Calu3 (cell line): Measurements from ENCODE around the gene MRPL11. TPM values are rescaled to one million over a fixed set of nuclear protein-coding genes. Genes with fewer than 3 reads are reported as not detected.

Experiments
- BruUV-seq: library from RNA; stranded (reverse); fragments of 400-500 nt; replicated peaks from 2 replicates; lab custom pipeline; 2021; lab: Mats Ljungman, UMichigan
- CTCF ChIA-PET: fragments of 300-600 bp; sonication (Branson Sonifier 250); formaldehyde crosslinking; loops from one replicate; lab custom pipeline; 2022; ENCODE audit warnings: antibody characterized with exemption; lab: Charles Lee
- DNase-seq: peaks from one replicate; pipeline ENCODE4 v3.0.0; 2022
- H3K27ac Mint-ChIP-seq: one replicate; pipeline ENCODE4 v1.8.0; 2022; ENCODE audit warnings: mixed read lengths; ENCODE audit not compliant: unreplicated experiment
- H3K27me3 Mint-ChIP-seq: one replicate; pipeline ENCODE4 v1.8.0; 2022; ENCODE audit warnings: mixed read lengths; ENCODE audit not compliant: unreplicated experiment
- H3K36me3 Mint-ChIP-seq: one replicate; pipeline ENCODE4 v1.8.0; 2022; ENCODE audit warnings: mild to moderate bottlenecking, moderate library complexity, mixed read lengths; ENCODE audit not compliant: insufficient read depth, unreplicated experiment
- H3K4me1 Mint-ChIP-seq: one replicate; pipeline ENCODE4 v1.8.0; 2022; ENCODE audit warnings: mild to moderate bottlenecking, low read depth, mixed read lengths; ENCODE audit not compliant: unreplicated experiment
- H3K4me3 Mint-ChIP-seq: one replicate; pipeline ENCODE4 v1.8.0; 2022; ENCODE audit warnings: mild to moderate bottlenecking, low read depth, moderate library complexity, mixed read lengths; ENCODE audit not compliant: unreplicated experiment
- H3K9me3 Mint-ChIP-seq: one replicate; pipeline ENCODE4 v1.8.0; 2022; ENCODE audit warnings: low read depth, mixed read lengths; ENCODE audit not compliant: unreplicated experiment
- intact Hi-C: fragments of 100-400 bp; cut with micrococcal nuclease; formaldehyde crosslinking; loops from one replicate; pipeline ENCODE4 v1.10.0; 2022; ENCODE audit not compliant: unreplicated experiment
- total RNA-seq: library from RNA; stranded (reverse); gene quantifications from 2 replicates; pipeline ENCODE4 v1.2.3, GENCODE V29; 2022
- TF ChIP-seq, protein P1 (sequence below): fragments of 200-600 bp; IDR thresholded peaks from one replicate; pipeline ENCODE4 v1.8.0; 2022; ENCODE audit warnings: antibody characterized with exemption; ENCODE audit not compliant: unreplicated experiment

MRPL11 gene
- total RNA-seq, 1 experiment from 2014 or later = 79.6 TPM

DNA sequence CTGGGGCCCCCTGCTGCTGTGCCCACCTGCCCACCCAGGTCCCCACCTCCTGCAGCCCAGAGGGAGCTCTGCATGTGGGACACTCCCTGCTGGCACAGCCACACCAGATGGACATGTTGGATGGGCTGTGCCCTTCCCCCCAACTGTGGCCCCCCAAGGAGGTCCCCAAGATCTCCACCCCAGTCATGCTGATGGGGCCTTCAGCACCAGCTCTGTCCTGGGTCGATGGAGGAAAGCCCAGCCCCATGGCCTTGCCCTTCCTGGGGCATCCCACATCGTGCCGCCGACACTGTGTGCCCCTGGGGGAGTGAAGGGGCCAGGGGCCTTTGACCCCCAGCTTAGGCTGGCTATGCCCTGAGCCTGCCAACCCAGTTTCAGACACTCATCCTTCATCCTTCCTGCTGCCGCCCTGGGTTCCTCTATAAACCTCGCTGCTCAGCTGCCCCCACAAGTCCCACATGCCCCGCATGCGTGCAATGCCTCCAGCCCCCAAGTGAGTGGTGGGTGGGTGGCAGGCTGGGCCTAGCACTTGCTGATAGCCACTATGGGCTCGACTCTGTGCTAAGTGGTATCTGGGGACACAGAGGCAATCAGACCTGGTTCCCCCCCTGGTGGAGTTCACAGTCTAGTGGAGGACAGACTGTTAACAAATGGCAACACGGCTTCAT lies 37.7 kb upstream of the MRPL11 start:
- no peak for DNase-seq
- no peaks in the 10 kb centered on the region for H3K27me3 Mint-ChIP-seq
- TF ChIP-seq, protein P1, sequence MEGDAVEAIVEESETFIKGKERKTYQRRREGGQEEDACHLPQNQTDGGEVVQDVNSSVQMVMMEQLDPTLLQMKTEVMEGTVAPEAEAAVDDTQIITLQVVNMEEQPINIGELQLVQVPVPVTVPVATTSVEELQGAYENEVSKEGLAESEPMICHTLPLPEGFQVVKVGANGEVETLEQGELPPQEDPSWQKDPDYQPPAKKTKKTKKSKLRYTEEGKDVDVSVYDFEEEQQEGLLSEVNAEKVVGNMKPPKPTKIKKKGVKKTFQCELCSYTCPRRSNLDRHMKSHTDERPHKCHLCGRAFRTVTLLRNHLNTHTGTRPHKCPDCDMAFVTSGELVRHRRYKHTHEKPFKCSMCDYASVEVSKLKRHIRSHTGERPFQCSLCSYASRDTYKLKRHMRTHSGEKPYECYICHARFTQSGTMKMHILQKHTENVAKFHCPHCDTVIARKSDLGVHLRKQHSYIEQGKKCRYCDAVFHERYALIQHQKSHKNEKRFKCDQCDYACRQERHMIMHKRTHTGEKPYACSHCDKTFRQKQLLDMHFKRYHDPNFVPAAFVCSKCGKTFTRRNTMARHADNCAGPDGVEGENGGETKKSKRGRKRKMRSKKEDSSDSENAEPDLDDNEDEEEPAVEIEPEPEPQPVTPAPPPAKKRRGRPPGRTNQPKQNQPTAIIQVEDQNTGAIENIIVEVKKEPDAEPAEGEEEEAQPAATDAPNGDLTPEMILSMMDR = no peak
- BruUV-seq = no TSS peak
- H3K27ac Mint-ChIP-seq = no peak overlapping the region
- H3K36me3 Mint-ChIP-seq = peaks cover 44% of the 10 kb centered on the region
- CTCF ChIA-PET = no interaction called here
- no peaks in the 10 kb centered on the region for H3K4me1 Mint-ChIP-seq
- no peaks in the 10 kb centered on the region for H3K9me3 Mint-ChIP-seq
- no peak overlapping the region for H3K4me3 Mint-ChIP-seq
- intact Hi-C loops = no loop called here

DNA sequence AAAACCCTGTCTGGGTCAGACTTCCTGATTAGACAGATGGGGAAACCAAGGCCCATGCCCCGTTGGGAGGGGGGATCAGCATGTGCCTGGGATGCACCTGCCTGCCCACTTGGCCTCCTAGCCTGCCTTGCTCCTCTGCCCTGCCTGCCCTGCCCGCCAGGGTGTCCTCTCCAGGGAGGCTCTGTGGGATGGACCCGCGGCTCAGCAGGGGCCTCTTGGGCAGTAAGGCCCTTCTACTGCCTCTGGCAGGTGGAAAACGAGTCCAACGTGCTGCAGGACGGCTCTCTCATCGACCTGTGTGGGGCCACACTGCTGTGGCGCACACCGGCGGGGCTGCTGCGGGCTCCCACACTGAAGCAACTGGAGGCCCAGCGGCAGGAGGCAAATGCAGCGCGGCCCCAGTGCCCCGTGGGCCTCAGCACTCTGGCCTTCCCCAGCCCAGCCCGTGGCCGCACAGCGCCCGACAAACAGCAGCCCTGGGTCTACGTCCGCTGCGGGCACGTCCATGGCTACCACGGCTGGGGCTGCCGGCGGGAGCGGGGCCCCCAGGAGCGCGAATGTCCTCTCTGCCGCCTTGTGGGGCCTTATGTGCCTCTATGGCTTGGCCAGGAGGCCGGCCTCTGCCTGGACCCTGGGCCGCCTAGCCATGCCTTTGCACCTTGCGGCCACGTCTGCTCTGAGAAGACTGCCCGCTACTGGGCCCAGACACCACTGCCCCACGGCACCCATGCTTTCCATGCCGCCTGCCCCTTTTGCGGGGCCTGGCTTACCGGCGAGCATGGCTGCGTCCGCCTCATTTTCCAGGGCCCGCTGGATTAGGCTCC lies 36.9 kb upstream of the MRPL11 start:
- intact Hi-C loops = no loop called here
- no TSS peak for BruUV-seq
- no peaks in the 10 kb centered on the region for H3K27me3 Mint-ChIP-seq
- H3K4me3 Mint-ChIP-seq = no peak overlapping the region
- DNase-seq = no peak
- peaks cover 39% of the 10 kb centered on the region for H3K36me3 Mint-ChIP-seq
- no peaks in the 10 kb centered on the region for H3K9me3 Mint-ChIP-seq
- no peaks in the 10 kb centered on the region for H3K4me1 Mint-ChIP-seq
- TF ChIP-seq, protein P1 = no peak
- H3K27ac Mint-ChIP-seq = no peak overlapping the region
- CTCF ChIA-PET = no interaction called here

DNA sequence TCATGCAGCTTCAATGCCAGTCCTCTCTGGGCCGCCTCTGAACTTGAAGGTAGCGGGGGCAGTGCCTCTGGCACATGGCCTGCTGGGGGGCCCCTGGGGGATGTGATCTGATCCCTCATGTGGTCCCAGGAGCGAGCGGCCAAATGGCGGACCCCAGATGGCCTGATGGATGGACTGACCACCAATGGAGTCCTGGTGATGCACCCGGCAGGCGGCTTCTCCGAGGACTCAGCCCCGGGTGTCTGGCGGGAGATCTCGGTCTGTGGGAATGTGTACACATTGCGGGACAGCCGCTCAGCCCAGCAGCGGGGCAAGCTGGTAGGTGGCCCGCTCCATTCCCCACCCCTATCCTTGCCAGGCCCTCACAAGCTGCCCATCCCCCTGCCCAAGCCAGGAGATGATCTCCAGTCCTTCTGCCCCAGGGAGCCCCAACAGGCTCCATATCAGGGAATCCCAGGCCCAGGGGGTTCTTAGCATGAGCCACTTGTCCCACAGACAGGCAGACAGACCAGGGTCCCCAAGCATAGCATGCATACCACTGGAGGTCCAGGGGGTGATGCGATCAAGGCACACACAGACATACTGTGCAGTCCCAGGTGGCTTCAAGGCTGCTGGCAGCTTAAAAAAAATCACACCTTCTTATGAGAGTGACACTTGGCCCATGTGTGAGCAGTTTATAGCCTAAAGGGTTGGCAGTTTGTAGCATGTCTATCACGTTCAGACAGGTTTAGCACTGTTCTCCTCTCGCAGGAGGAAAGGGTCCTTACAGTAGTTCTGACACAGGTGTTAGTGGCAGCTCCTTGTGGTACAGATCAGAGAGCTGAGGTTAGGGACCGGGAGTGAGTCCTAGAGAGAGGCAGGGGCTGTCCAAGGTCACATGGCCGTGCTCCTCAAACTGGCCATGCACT lies 35.2 kb upstream of the MRPL11 start:
- no TSS peak for BruUV-seq
- no peaks in the 10 kb centered on the region for H3K27me3 Mint-ChIP-seq
- CTCF ChIA-PET = no interaction called here
- intact Hi-C loops = no loop called here
- TF ChIP-seq, protein P1 = no peak
- no peak overlapping the region for H3K4me3 Mint-ChIP-seq
- no peak overlapping the region for H3K27ac Mint-ChIP-seq
- no peak for DNase-seq
- peaks cover 26% of the 10 kb centered on the region for H3K36me3 Mint-ChIP-seq
- no peaks in the 10 kb centered on the region for H3K4me1 Mint-ChIP-seq
- no peaks in the 10 kb centered on the region for H3K9me3 Mint-ChIP-seq

DNA sequence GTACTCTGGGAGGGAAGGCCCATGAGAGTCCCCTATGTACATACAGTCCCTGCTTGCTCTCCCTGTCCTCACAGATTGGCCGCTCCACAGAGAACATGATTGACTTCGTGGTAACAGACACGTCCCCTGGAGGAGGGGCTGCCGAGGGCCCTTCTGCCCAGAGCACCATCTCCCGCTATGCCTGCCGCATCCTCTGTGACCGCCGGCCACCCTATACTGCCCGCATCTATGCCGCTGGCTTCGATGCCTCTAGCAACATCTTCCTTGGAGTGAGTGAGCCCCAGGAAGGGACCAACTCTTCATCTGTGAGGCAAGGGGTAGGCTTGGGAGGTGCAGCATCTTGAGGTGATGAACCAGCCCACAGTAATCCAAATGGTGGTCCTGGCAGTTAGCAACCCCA lies 34.5 kb upstream of the MRPL11 start:
- no peak for DNase-seq
- BruUV-seq = no TSS peak
- no peak overlapping the region for H3K4me3 Mint-ChIP-seq
- no peak overlapping the region for H3K27ac Mint-ChIP-seq
- TF ChIP-seq, protein P1 = no peak
- CTCF ChIA-PET = no interaction called here
- no peaks in the 10 kb centered on the region for H3K9me3 Mint-ChIP-seq
- H3K27me3 Mint-ChIP-seq = no peaks in the 10 kb centered on the region
- intact Hi-C loops = no loop called here
- no peaks in the 10 kb centered on the region for H3K4me1 Mint-ChIP-seq
- peaks cover 23% of the 10 kb centered on the region for H3K36me3 Mint-ChIP-seq
